ENCODE measurements around the gene GATB.

The GATB gene

GRCh38 chr4:151670843-151671242 is 90.0 kb downstream of the GATB start:
- TF ChIP-seq CTCF (IDR thresholded peaks at IDR 0.05): no peak
- H3K4me3 Mint-ChIP-seq: no peak overlapping the region
- no peaks in the 10 kb centered on the region for H3K9me3 Mint-ChIP-seq
- H3K4me1 Mint-ChIP-seq: peaks cover 93% of the 10 kb centered on the region
- H3K27me3 Mint-ChIP-seq (ENCODE audit: low read depth, poor library complexity): no peaks in the 10 kb centered on the region
- no peaks in the 10 kb centered on the region for H3K36me3 Mint-ChIP-seq (ENCODE audit: low read depth)
- DNase-seq: no peak
- peak overlapping the region; percentile 39 for H3K27ac Mint-ChIP-seq

- Mint-ChIP-seq H3K27me3 (ENCODE audit: low read depth, poor library complexity) (no peaks in the 10 kb centered on the region), H3K27ac (peak overlapping the region; percentile 74), H3K36me3 (ENCODE audit: low read depth) (no peaks in the 10 kb centered on the region), H3K4me3 (no peak overlapping the region), H3K4me1 (peaks cover 92% of the 10 kb centered on the region), H3K9me3 (no peaks in the 10 kb centered on the region)
- no peak for DNase-seq
- TF ChIP-seq CTCF (IDR thresholded peaks at IDR 0.05): no peak
Observed at GRCh38 chr4:151669990-151670389, 90.8 kb downstream of the GATB start.

DNA sequence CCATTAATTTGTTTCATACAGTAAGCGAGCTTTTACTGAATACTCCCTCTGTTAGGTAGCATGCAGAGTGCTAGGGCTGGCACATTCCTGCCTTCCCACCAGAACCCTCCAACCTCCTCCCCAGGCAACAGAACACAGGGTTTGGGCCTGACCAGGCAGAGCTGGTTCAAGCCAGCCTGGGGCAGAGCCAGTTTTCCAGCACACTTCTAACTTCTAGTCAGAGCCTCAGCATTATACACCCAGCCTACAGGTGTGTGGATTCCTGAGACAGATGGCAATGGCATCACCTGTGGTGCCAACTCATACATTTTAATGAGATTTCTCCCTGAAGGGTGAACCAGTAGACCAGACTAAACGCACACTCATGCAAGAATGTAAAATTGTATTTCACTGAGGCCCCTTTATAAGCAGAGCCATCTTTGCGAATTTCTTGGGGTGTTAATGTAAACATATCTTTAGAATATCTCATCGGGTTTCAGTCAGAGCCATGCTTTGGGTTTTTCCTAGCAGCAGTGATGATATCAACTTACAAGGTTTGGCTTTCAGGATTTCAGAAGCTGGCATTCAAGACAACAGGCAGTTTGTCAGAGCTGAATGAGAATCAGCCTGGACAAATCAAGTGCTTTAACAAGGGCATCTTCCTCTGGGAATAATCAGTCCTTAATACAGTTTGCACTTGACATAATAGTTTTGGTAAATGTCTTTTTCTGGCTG is 92.0 kb downstream of the GATB start:
- Mint-ChIP-seq H3K27me3 (ENCODE audit: low read depth, poor library complexity) (no peaks in the 10 kb centered on the region), H3K4me3 (no peak overlapping the region), H3K9me3 (no peaks in the 10 kb centered on the region), H3K36me3 (ENCODE audit: low read depth) (peaks cover 4% of the 10 kb centered on the region), H3K4me1 (peaks cover 81% of the 10 kb centered on the region), H3K27ac (no peak overlapping the region)
- no peak for DNase-seq
- TF ChIP-seq CTCF (IDR thresholded peaks at IDR 0.05): no peak

GRCh38 chr4:151667666-151668065 is 93.1 kb downstream of the GATB start:
- H3K9me3 Mint-ChIP-seq: no peaks in the 10 kb centered on the region

GRCh38 chr4:151667048-151667447 is 93.8 kb downstream of the GATB start:
- H3K4me3 Mint-ChIP-seq: no peak overlapping the region
- no peaks in the 10 kb centered on the region for H3K27me3 Mint-ChIP-seq (ENCODE audit: low read depth, poor library complexity)
- no peak for TF ChIP-seq CTCF (IDR thresholded peaks at IDR 0.05)
- no peaks in the 10 kb centered on the region for H3K9me3 Mint-ChIP-seq
- no peak for DNase-seq
- H3K27ac Mint-ChIP-seq: peak overlapping the region; percentile 55
- peaks cover 66% of the 10 kb centered on the region for H3K4me1 Mint-ChIP-seq
- H3K36me3 Mint-ChIP-seq (ENCODE audit: low read depth): peaks cover 13% of the 10 kb centered on the region

More at GRCh38 chr4:151667666-151668065, 93.1 kb downstream of the GATB start:
- Mint-ChIP-seq H3K4me1 (peaks cover 72% of the 10 kb centered on the region), H3K36me3 (ENCODE audit: low read depth) (peaks cover 11% of the 10 kb centered on the region), H3K27ac (peak overlapping the region; percentile 55), H3K4me3 (no peak overlapping the region), H3K27me3 (ENCODE audit: low read depth, poor library complexity) (no peaks in the 10 kb centered on the region)
- no peak for TF ChIP-seq CTCF (IDR thresholded peaks at IDR 0.05)
- DNase-seq: no peak

DNA sequence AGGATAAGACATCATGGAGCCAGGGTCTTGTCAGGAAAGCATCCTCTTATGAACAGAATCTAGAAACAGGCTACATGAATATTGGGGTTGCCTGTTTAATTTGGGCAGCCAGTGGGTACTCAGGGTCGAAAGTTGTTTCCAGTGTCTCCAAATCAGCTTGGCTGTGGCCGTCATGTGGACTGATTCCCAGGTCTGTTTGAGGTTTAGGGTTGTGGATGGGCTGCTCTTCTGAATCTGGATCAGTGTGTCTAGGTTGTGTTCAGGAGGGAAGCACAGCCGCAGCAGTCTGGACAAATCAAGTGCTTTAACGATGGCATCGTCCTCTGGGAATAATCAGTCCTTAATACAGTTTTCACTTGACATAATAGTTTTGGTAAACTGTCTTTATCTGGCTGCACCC is 94.3 kb downstream of the GATB start:
- Mint-ChIP-seq H3K9me3 (no peaks in the 10 kb centered on the region), H3K4me1 (peaks cover 60% of the 10 kb centered on the region), H3K36me3 (ENCODE audit: low read depth) (peaks cover 13% of the 10 kb centered on the region), H3K27me3 (ENCODE audit: low read depth, poor library complexity) (no peaks in the 10 kb centered on the region), H3K4me3 (no peak overlapping the region), H3K27ac (no peak overlapping the region)
- no peak for DNase-seq
- TF ChIP-seq CTCF (IDR thresholded peaks at IDR 0.05): no peak
